SK-N-SH (cell line): Measurements from ENCODE around the gene PADI4. TPM values are rescaled to one million over a fixed set of nuclear protein-coding genes. Genes with fewer than 3 reads are reported as not detected.
"Not testable (repeated sequence)": the region's sequence is repeated elsewhere in the genome, so short reads cannot be mapped to it uniquely, and the experiment has no call there.

Source experiments
- CTCF ChIA-PET: fragments of 300-600, 350-600 bp; formaldehyde crosslinking; extraction: SDS; loops from one replicate; lab custom pipeline; 2021; lab: Yijun Ruan, JAX
- POLR2A ChIA-PET: fragments of 350-600 bp; sonication (Branson Sonifier 250); formaldehyde crosslinking; extraction: SDS; loops from one replicate; lab custom pipeline; 2020; ENCODE audit warnings: antibody characterized with exemption, inconsistent platforms; lab: Yijun Ruan, JAX
- DNase-seq: peaks from one replicate; pipeline ENCODE4 v3.0.0; 2012
- H2AFZ ChIP-seq: fragments of 200-600 bp; sonication (generic); 2 replicates; pipeline ENCODE4 v1.8.1; 2016; ENCODE audit warnings: antibody characterized with exemption, mild to moderate bottlenecking, low read depth
- H3F3A ChIP-seq: fragments of 200-600 bp; sonication (generic); replicated peaks from 2 replicates; pipeline ENCODE3; 2016; ENCODE audit warnings: antibody characterized with exemption, mild to moderate bottlenecking; ENCODE audit not compliant: insufficient read depth
- H3K27ac ChIP-seq, 2 experiments: fragments of 200-500 bp in 1 of 2; fragments of 200-600 bp in 1 of 2; sonication (Bioruptor generic) in 1 of 2; sonication (generic), shearing (Covaris generic) in 1 of 2; 2 replicates each; pipeline versions ENCODE4 v1.5.1 to v1.6.1; 2014 to 2016; ENCODE audit warnings: low read depth in 2 of 2, inconsistent platforms in 1 of 2, low read length in 1 of 2, mild to moderate bottlenecking in 1 of 2, mixed read lengths in 1 of 2
- H3K27me3 ChIP-seq: fragments of 200-600 bp; sonication (generic), shearing (Covaris generic); 2 replicates; pipeline ENCODE4 v1.6.1; 2016; ENCODE audit warnings: mixed run types; ENCODE audit not compliant: insufficient read depth
- H3K36me3 ChIP-seq, 2 experiments: fragments of 200-500 bp in 1 of 2; fragments of 200-600 bp in 1 of 2; sonication (Bioruptor generic) in 1 of 2; sonication (generic) in 1 of 2; replicated peaks in 1 of 2; 2 replicates each; pipeline versions ENCODE3 to v1.5.1; 2014 to 2016; ENCODE audit warnings: low read length in 1 of 2, mild to moderate bottlenecking in 1 of 2; ENCODE audit not compliant: insufficient read depth in 2 of 2, control insufficient read depth in 1 of 2
- H3K4me1 ChIP-seq, 2 experiments: fragments of 200-500 bp in 1 of 2; fragments of 200-600 bp in 1 of 2; sonication (Bioruptor generic) in 1 of 2; sonication (generic), shearing (Covaris generic) in 1 of 2; 2 replicates each; pipeline versions ENCODE4 v1.5.1 to v1.6.1; 2014 to 2016; ENCODE audit warnings: low read depth in 1 of 2, low read length in 1 of 2, mixed run types in 1 of 2; ENCODE audit not compliant: insufficient read depth in 2 of 2, control insufficient read depth in 1 of 2
- H3K4me2 ChIP-seq: fragments of 200-600 bp; sonication (generic), shearing (Covaris generic); 2 replicates; pipeline ENCODE4 v1.6.1; 2017; ENCODE audit warnings: mixed run types
- H3K4me3 ChIP-seq, 2 experiments: fragments of 200-500 bp in 1 of 2; fragments of 200-600 bp in 1 of 2; sonication (Bioruptor generic) in 1 of 2; sonication (generic), shearing (Covaris generic) in 1 of 2; 2 replicates each; pipeline versions ENCODE4 v1.5.1 to v1.8.1; 2014 to 2016; ENCODE audit warnings: low read depth in 2 of 2, inconsistent platforms in 1 of 2, low read length in 1 of 2, mild to moderate bottlenecking in 1 of 2, mixed read lengths in 1 of 2, moderate library complexity in 1 of 2
- H3K79me2 ChIP-seq: fragments of 200-600 bp; sonication (generic); 2 replicates; pipeline ENCODE4 v1.8.1; 2017; ENCODE audit warnings: mild to moderate bottlenecking; ENCODE audit not compliant: insufficient read depth
- H3K9ac ChIP-seq: fragments of 200-600 bp; sonication (generic); 2 replicates; pipeline ENCODE4 v1.6.1; 2017; ENCODE audit warnings: mixed run types
- H3K9me2 ChIP-seq: fragments of 200-600 bp; sonication (generic); 2 replicates; pipeline ENCODE4 v1.6.1; 2017; ENCODE audit warnings: mixed run types
- H3K9me3 ChIP-seq: fragments of 200-600 bp; sonication (generic); 2 replicates; pipeline ENCODE4 v1.6.1; 2017; ENCODE audit warnings: mixed run types, mild to moderate bottlenecking, moderate library complexity
- H4K20me1 ChIP-seq: fragments of 200-600 bp; sonication (generic); 2 replicates; pipeline ENCODE4 v1.6.1; 2017; ENCODE audit warnings: mild to moderate bottlenecking, mixed run types; ENCODE audit not compliant: insufficient read depth
- CHD2 ChIP-seq: fragments of 150-350 bp; IDR thresholded peaks from 2 replicates; pipeline ENCODE4 v1.6.1; 2018; ENCODE audit warnings: low read length; ENCODE audit not compliant: partially characterized antibody
- ELF1 ChIP-seq: IDR thresholded peaks from 2 replicates; pipeline ENCODE4 v1.4.0; 2012
- EZH2phosphoT487 ChIP-seq: fragments of 200-600 bp; sonication (generic); IDR thresholded peaks from 2 replicates; pipeline ENCODE4 v1.6.1; 2017; ENCODE audit warnings: low read depth, mixed run types, mild to moderate bottlenecking, antibody characterized with exemption, moderate library complexity, borderline replicate concordance
- FOSL2 ChIP-seq: IDR thresholded peaks from 2 replicates; pipeline ENCODE4 v1.4.0; 2012; ENCODE audit warnings: low read depth, mild to moderate bottlenecking, moderate library complexity, borderline replicate concordance
- GABPA ChIP-seq: IDR thresholded peaks from 2 replicates; pipeline ENCODE4 v1.4.0; 2012; ENCODE audit warnings: low read depth, mild to moderate bottlenecking
- JUND ChIP-seq: IDR thresholded peaks from 2 replicates; pipeline ENCODE4 v1.4.0; 2012
- NFIC ChIP-seq: IDR thresholded peaks from 2 replicates; pipeline ENCODE4 v1.4.0; 2012; ENCODE audit warnings: borderline replicate concordance
- NRF1 ChIP-seq: IDR thresholded peaks from 2 replicates; pipeline ENCODE4 v1.6.1; 2012; ENCODE audit warnings: low read depth, mild to moderate bottlenecking, low read length
- REST ChIP-seq: IDR thresholded peaks from 2 replicates; pipeline ENCODE4 v1.6.1; 2012; ENCODE audit warnings: mild to moderate bottlenecking, low read depth, low read length, moderate library complexity
- RFX5 ChIP-seq: IDR thresholded peaks from 2 replicates; pipeline ENCODE4 v1.6.1; 2012; ENCODE audit warnings: mild to moderate bottlenecking, improper control_type of control experiment, low read length
- SIN3A ChIP-seq: IDR thresholded peaks from 2 replicates; pipeline ENCODE4 v1.6.1; 2012; ENCODE audit warnings: low read depth, mild to moderate bottlenecking, low read length, moderate library complexity, borderline replicate concordance
- TAF1 ChIP-seq: IDR thresholded peaks from 2 replicates; pipeline ENCODE4 v1.6.1; 2012; ENCODE audit warnings: low read depth, mild to moderate bottlenecking, low read length, moderate library complexity, borderline replicate concordance
- TCF12 ChIP-seq: IDR thresholded peaks from 2 replicates; pipeline ENCODE4 v1.4.0; 2012
- TEAD4 ChIP-seq: IDR thresholded peaks from 2 replicates; pipeline ENCODE4 v1.4.0; 2012; ENCODE audit warnings: mild to moderate bottlenecking, borderline replicate concordance; ENCODE audit not compliant: insufficient read depth
- USF2 ChIP-seq: fragments of 150-350 bp; IDR thresholded peaks from 2 replicates; pipeline ENCODE4 v1.6.1; 2017; ENCODE audit warnings: antibody characterized with exemption, low read length, low read depth, borderline replicate concordance
- WGBS: methylation state at CpG from one replicate; pipeline ENCODE4 v1.1.6; 2017; ENCODE audit warnings: low lambda C conversion rate; 5-methylcytosine and 5-hydroxymethylcytosine counted together
- polyA plus RNA-seq, 3 experiments: library from polyadenylated mRNA; depleted of rRNA; stranded (reverse); fragments of >200 nt; gene quantifications; 2 replicates each; pipeline ENCODE4 v1.2.3, GENCODE V29; 2012
- TF ChIP-seq, protein P1 (sequence below): fragments of 150-350 bp; IDR thresholded peaks from 2 replicates; pipeline ENCODE4 v1.6.1; 2016; ENCODE audit warnings: mild to moderate bottlenecking, low read depth, low read length
- TF ChIP-seq, protein P2 (sequence below): IDR thresholded peaks from 2 replicates; pipeline ENCODE4; 2012

The PADI4 gene
- polyA plus RNA-seq, 1 of the 3 experiments (the other 2 are of a cell fraction): not detected

- H3K79me2 ChIP-seq, POLR2A ChIA-PET, DNase-seq, H3K9me3 ChIP-seq, H3K9me2 ChIP-seq, H3K9ac ChIP-seq, H2AFZ ChIP-seq, H3K27me3 ChIP-seq, H3K4me1 ChIP-seq, H3K4me3 ChIP-seq, H3F3A ChIP-seq, H3K27ac ChIP-seq, H4K20me1 ChIP-seq, H3K4me2 ChIP-seq: not testable (repeated sequence)
- H3K36me3 ChIP-seq: peaks cover 31 to 58% of the 10 kb centered on the region in 2 experiments
- 98% methylated on average over 25 of the region's 30 CpGs for WGBS
- CTCF ChIA-PET: interaction anchor here (0.6 kb wide), 1 partner anchor 400 kb away, joined by 3 read pairs; no protein-coding TSS in a partner anchor
These were observed 100.0 kb downstream of the PADI4 start for GRCh38 chr1:17407786-17408514.

GRCh38 chr1:17409391-17409811 is 101.4 kb downstream of the PADI4 start:
- DNase-seq: no peak
- Histone ChIP-seq H3K27me3 (no peaks in the 10 kb centered on the region), H3K9me2 (no peaks in the 10 kb centered on the region), H4K20me1 (peaks cover 6% of the 10 kb centered on the region; the same call in 1 of the 2 replicates), H3K9ac (no peak overlapping the region), H3K4me2 (no peak overlapping the region), H3K9me3 (no peaks in the 10 kb centered on the region), H3K27ac (no peak overlapping the region; a peak in 1 of 4 replicates), H3F3A (peaks cover 6% of the 10 kb centered on the region), H3K4me3 (no peak overlapping the region), H3K36me3 (peaks cover 42 to 71% of the 10 kb centered on the region in 2 experiments), H2AFZ (no peak overlapping the region), H3K4me1 (peaks cover 0 to 8% of the 10 kb centered on the region in 2 experiments; a peak in 1 of 4 replicates), H3K79me2 (no peaks in the 10 kb centered on the region)
- WGBS: no CpG with 5 or more reads among the region's 10 CpGs
- POLR2A ChIA-PET: no interaction called here
- TF ChIP-seq FOSL2 (no peak), GABPA (no peak), NFIC (no peak), TEAD4 (no peak), TCF12 (no peak), USF2 (no peak), CHD2 (no peak), NRF1 (no peak), JUND (no peak), TAF1 (no peak), REST (no peak), EZH2phosphoT487 (no peak), ELF1 (no peak), RFX5 (no peak), SIN3A (no peak)
- TF ChIP-seq, protein P1, sequence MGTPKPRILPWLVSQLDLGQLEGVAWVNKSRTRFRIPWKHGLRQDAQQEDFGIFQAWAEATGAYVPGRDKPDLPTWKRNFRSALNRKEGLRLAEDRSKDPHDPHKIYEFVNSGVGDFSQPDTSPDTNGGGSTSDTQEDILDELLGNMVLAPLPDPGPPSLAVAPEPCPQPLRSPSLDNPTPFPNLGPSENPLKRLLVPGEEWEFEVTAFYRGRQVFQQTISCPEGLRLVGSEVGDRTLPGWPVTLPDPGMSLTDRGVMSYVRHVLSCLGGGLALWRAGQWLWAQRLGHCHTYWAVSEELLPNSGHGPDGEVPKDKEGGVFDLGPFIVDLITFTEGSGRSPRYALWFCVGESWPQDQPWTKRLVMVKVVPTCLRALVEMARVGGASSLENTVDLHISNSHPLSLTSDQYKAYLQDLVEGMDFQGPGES: no peak
- TF ChIP-seq, protein P2, sequence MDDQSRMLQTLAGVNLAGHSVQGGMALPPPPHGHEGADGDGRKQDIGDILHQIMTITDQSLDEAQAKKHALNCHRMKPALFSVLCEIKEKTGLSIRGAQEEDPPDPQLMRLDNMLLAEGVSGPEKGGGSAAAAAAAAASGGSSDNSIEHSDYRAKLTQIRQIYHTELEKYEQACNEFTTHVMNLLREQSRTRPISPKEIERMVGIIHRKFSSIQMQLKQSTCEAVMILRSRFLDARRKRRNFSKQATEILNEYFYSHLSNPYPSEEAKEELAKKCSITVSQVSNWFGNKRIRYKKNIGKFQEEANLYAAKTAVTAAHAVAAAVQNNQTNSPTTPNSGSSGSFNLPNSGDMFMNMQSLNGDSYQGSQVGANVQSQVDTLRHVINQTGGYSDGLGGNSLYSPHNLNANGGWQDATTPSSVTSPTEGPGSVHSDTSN: no peak
- CTCF ChIA-PET: no interaction called here
